HepG2 (cell line): ENCODE data around the gene CDK3. TPM values are rescaled to one million over a fixed set of nuclear protein-coding genes. Genes with fewer than 3 reads are reported as not detected.

Experiments used
- AKAP8 ChIP-seq: sonication (generic); formaldehyde crosslinking; IDR thresholded peaks from 2 replicates; pipeline ENCODE4 v1.5.1; 2020; ENCODE audit warnings: mild to moderate bottlenecking, missing genetic modification reagents
- IKZF1 ChIP-seq: fragments of 450-650 bp; IDR thresholded peaks from 2 replicates; pipeline ENCODE4 v1.7.1; 2016
- NCOA2 ChIP-seq: sonication (generic); formaldehyde crosslinking; IDR thresholded peaks from 2 replicates; pipeline ENCODE4 v1.8.0; 2022; ENCODE audit warnings: inconsistent platforms
- RCOR2 ChIP-seq: IDR thresholded peaks from 2 replicates; pipeline ENCODE4 v1.6.1; 2016; ENCODE audit warnings: missing biosample characterization, missing genetic modification reagents
- SMAD9 ChIP-seq: sonication (generic); formaldehyde crosslinking; IDR thresholded peaks from 2 replicates; pipeline ENCODE4 v1.5.1; 2020; ENCODE audit warnings: mild to moderate bottlenecking, missing genetic modification reagents
- SRSF9 ChIP-seq: fragments of 200-400 bp; formaldehyde crosslinking; IDR thresholded peaks from 2 replicates; pipeline ENCODE4 v1.6.1; 2018; ENCODE audit warnings: borderline replicate concordance, mild to moderate bottlenecking, low read depth, low read length; ENCODE audit not compliant: insufficient read depth, poor library complexity, severe bottlenecking
- YY1 ChIP-seq: IDR thresholded peaks from 2 replicates; pipeline ENCODE4 v1.6.1; 2011; ENCODE audit warnings: low read length, low read depth, moderate library complexity, mild to moderate bottlenecking; ENCODE audit not compliant: insufficient read depth, insufficient replicate concordance
- ZBTB21 ChIP-seq: sonication (generic); formaldehyde crosslinking; IDR thresholded peaks from 2 replicates; pipeline ENCODE4 v1.4.0; 2020; ENCODE audit warnings: missing genetic modification reagents
- ZFP82 ChIP-seq: sonication (generic); formaldehyde crosslinking; IDR thresholded peaks from 2 replicates; pipeline ENCODE4 v1.5.1; 2020; ENCODE audit warnings: mild to moderate bottlenecking, missing genetic modification reagents, borderline replicate concordance
- ZNF296 ChIP-seq: sonication (generic); formaldehyde crosslinking; conservative IDR thresholded peaks from 2 replicates; pipeline ENCODE4 v1.5.0; 2020; ENCODE audit warnings: mild to moderate bottlenecking, missing genetic modification reagents
- ZNF614 ChIP-seq: IDR thresholded peaks from 2 replicates; pipeline ENCODE4 v1.6.1; 2018; ENCODE audit warnings: missing biosample characterization, missing genetic modification reagents, inconsistent platforms, borderline replicate concordance
- ZNF674 ChIP-seq: sonication (generic); formaldehyde crosslinking; IDR thresholded peaks from 2 replicates; pipeline ENCODE4 v1.5.0; 2020; ENCODE audit warnings: low read depth, mild to moderate bottlenecking, missing genetic modification reagents
- ZNF780A ChIP-seq: sonication (generic); formaldehyde crosslinking; IDR thresholded peaks from 2 replicates; pipeline ENCODE4 v1.8.0; 2022; ENCODE audit warnings: mild to moderate bottlenecking, missing genetic modification reagents, moderate library complexity
- polyA plus RNA-seq, 8 experiments: library from polyadenylated mRNA; depleted of rRNA in 3 of 8; stranded (reverse) in 7 of 8; unstranded in 1 of 8; fragments of >200 nt; fragmentation: Illumina TruSeq in 4 of 8; extraction: Trizol in 4 of 8; gene quantifications; 2 replicates each; pipeline versions ENCODE4 v1.2.1 to v1.2.3, GENCODE V29; 2011 to 2016; ENCODE audit warnings: low read depth in 4 of 8, missing spikeins in 1 of 8, mixed read lengths in 1 of 8; ENCODE audit not compliant: insufficient read depth in 1 of 8
- total RNA-seq, 5 experiments: library from RNA; depleted of rRNA; stranded (reverse); fragments of >200 nt; fragmentation: Illumina TruSeq; extraction: Trizol; gene quantifications; 2 replicates each; pipeline ENCODE4 v1.2.3, GENCODE V29; 2016; ENCODE audit warnings: low read depth in 1 of 5
- TF ChIP-seq, protein P1 (sequence below), 2 experiments: sonication (generic) in 1 of 2; formaldehyde crosslinking in 1 of 2; IDR thresholded peaks; 2 replicates each; pipeline versions ENCODE4 v1.4.0 to v1.6.1; 2018 to 2020; ENCODE audit warnings: missing genetic modification reagents in 2 of 2, borderline replicate concordance in 1 of 2, low read depth in 1 of 2, mild to moderate bottlenecking in 1 of 2, missing biosample characterization in 1 of 2
- TF ChIP-seq, protein P2 (sequence below): sonication (generic); IDR thresholded peaks from 2 replicates; pipeline ENCODE4 v1.6.1; 2016; ENCODE audit warnings: low read depth, borderline replicate concordance
- TF ChIP-seq, protein P3 (sequence below): sonication (generic); formaldehyde crosslinking; IDR thresholded peaks from 2 replicates; pipeline ENCODE4 v1.8.0; 2022; ENCODE audit warnings: missing genetic modification reagents, mild to moderate bottlenecking, moderate library complexity, borderline replicate concordance
- TF ChIP-seq, protein P4 (sequence below): sonication (generic); formaldehyde crosslinking; IDR thresholded peaks from 2 replicates; pipeline ENCODE4 v1.4.0; 2020; ENCODE audit warnings: missing genetic modification reagents
- TF ChIP-seq, protein P5 (sequence below): sonication (generic); formaldehyde crosslinking; IDR thresholded peaks from 2 replicates; pipeline ENCODE4 v1.4.0; 2020; ENCODE audit warnings: missing genetic modification reagents
- TF ChIP-seq, protein P6 (sequence below): sonication (generic); formaldehyde crosslinking; IDR thresholded peaks from 2 replicates; pipeline ENCODE4 v1.4.0; 2020; ENCODE audit warnings: mild to moderate bottlenecking, missing genetic modification reagents

Gene CDK3
- total and polyA plus RNA-seq, 2 of the 13 experiments (the other 11 are each of a cell fraction or from before 2014, with no cell fraction given): 5.8 to 11.4 TPM

DNA sequence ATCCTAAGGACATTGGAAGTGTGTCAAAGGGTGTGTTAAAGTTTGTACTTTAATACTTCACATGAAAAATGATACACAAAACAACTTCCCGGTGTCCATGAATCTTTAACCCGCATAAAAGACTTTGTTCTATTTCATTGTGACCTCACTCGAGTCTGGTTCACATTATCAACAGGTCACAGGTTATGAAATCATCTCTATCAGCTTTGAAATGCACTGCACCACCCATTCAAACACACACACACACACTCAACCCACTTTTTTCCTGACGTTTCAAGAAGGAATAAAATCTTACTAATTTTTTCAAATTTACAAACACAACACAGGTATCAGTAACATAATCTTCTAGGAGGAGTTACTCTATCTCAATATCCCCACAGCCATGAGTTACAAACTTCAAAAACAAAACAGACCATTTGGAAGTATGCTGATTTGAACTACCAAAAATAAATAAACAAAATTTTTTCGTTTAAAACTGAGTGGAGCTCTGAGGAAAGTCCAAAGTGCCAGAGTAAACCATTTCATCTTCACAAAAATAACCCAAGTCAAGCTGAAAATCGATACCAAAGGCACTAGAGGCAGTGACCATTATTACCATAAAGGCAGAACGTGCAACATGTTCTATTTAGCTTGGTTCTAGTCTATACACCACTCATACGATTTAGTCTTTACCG is 24.3 kb upstream of the CDK3 start (continued):
- TF ChIP-seq NCOA2 (peak; percentile 39), ZBTB21 (peak; percentile 75; the same call in 1 of the 2 replicates), ZNF674 (CRISPR knock-in tag) (no peak), RCOR2 (CRISPR knock-in tag) (0 out of 2 replicates have a peak, but pooled peaks have one; percentile 10), SMAD9 (no peak), ZNF780A (no peak), IKZF1 (no peak), ZFP82 (CRISPR knock-in tag) (0 out of 2 replicates have a peak, but pooled peaks have one; percentile 41), ZNF296 (CRISPR knock-in tag) (no peak), ZNF614 (CRISPR knock-in tag) (0 out of 2 replicates have a peak, but pooled peaks have one; percentile 24), AKAP8 (no peak), SRSF9 (no peak), YY1 (no peak)
- TF ChIP-seq, protein P1, sequence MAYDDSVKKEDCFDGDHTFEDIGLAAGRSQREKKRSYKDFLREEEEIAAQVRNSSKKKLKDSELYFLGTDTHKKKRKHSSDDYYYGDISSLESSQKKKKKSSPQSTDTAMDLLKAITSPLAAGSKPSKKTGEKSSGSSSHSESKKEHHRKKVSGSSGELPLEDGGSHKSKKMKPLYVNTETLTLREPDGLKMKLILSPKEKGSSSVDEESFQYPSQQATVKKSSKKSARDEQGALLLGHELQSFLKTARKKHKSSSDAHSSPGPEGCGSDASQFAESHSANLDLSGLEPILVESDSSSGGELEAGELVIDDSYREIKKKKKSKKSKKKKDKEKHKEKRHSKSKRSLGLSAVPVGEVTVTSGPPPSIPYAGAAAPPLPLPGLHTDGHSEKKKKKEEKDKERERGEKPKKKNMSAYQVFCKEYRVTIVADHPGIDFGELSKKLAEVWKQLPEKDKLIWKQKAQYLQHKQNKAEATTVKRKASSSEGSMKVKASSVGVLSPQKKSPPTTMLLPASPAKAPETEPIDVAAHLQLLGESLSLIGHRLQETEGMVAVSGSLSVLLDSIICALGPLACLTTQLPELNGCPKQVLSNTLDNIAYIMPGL (CRISPR knock-in tag; IDR thresholded peaks at IDR 0.05; ENCODE audit: borderline replicate concordance in 1 of 2, low read depth in 1 of 2): peak in 1 of 2 experiments; percentile 29; a peak in 2 of 4 replicates
- TF ChIP-seq, protein P2, sequence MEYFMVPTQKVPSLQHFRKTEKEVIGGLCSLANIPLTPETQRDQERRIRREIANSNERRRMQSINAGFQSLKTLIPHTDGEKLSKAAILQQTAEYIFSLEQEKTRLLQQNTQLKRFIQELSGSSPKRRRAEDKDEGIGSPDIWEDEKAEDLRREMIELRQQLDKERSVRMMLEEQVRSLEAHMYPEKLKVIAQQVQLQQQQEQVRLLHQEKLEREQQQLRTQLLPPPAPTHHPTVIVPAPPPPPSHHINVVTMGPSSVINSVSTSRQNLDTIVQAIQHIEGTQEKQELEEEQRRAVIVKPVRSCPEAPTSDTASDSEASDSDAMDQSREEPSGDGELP: peak; percentile 9; the same call in 1 of the 2 replicates
- TF ChIP-seq, protein P3, sequence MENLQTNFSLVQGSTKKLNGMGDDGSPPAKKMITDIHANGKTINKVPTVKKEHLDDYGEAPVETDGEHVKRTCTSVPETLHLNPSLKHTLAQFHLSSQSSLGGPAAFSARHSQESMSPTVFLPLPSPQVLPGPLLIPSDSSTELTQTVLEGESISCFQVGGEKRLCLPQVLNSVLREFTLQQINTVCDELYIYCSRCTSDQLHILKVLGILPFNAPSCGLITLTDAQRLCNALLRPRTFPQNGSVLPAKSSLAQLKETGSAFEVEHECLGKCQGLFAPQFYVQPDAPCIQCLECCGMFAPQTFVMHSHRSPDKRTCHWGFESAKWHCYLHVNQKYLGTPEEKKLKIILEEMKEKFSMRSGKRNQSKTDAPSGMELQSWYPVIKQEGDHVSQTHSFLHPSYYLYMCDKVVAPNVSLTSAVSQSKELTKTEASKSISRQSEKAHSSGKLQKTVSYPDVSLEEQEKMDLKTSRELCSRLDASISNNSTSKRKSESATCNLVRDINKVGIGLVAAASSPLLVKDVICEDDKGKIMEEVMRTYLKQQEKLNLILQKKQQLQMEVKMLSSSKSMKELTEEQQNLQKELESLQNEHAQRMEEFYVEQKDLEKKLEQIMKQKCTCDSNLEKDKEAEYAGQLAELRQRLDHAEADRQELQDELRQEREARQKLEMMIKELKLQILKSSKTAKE (CRISPR knock-in tag): peak; percentile 70; the same call in 1 of the 2 replicates
- TF ChIP-seq, protein P4, sequence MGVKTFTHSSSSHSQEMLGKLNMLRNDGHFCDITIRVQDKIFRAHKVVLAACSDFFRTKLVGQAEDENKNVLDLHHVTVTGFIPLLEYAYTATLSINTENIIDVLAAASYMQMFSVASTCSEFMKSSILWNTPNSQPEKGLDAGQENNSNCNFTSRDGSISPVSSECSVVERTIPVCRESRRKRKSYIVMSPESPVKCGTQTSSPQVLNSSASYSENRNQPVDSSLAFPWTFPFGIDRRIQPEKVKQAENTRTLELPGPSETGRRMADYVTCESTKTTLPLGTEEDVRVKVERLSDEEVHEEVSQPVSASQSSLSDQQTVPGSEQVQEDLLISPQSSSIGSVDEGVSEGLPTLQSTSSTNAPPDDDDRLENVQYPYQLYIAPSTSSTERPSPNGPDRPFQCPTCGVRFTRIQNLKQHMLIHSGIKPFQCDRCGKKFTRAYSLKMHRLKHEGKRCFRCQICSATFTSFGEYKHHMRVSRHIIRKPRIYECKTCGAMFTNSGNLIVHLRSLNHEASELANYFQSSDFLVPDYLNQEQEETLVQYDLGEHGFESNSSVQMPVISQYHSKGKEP (CRISPR knock-in tag): no peak
- TF ChIP-seq, protein P5, sequence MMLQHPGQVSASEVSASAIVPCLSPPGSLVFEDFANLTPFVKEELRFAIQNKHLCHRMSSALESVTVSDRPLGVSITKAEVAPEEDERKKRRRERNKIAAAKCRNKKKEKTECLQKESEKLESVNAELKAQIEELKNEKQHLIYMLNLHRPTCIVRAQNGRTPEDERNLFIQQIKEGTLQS: no peak; the same call in 1 of the 2 replicates
- TF ChIP-seq, protein P6, sequence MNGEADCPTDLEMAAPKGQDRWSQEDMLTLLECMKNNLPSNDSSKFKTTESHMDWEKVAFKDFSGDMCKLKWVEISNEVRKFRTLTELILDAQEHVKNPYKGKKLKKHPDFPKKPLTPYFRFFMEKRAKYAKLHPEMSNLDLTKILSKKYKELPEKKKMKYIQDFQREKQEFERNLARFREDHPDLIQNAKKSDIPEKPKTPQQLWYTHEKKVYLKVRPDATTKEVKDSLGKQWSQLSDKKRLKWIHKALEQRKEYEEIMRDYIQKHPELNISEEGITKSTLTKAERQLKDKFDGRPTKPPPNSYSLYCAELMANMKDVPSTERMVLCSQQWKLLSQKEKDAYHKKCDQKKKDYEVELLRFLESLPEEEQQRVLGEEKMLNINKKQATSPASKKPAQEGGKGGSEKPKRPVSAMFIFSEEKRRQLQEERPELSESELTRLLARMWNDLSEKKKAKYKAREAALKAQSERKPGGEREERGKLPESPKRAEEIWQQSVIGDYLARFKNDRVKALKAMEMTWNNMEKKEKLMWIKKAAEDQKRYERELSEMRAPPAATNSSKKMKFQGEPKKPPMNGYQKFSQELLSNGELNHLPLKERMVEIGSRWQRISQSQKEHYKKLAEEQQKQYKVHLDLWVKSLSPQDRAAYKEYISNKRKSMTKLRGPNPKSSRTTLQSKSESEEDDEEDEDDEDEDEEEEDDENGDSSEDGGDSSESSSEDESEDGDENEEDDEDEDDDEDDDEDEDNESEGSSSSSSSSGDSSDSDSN (CRISPR knock-in tag): 0 out of 2 replicates have a peak, but pooled peaks have one; percentile 12
